NCI-H128 (cell line): ENCODE results near the gene LMO7.

Experiments used
- DNase-seq: peaks from one replicate; lab custom pipeline; 2025; ENCODE audit not compliant: unreplicated experiment; lab: John Stamatoyannopoulos, UW

Gene LMO7

GRCh38 chr13:75797239-75797638 lies 161.1 kb downstream of the LMO7 start:
- no peak for DNase-seq

DNA sequence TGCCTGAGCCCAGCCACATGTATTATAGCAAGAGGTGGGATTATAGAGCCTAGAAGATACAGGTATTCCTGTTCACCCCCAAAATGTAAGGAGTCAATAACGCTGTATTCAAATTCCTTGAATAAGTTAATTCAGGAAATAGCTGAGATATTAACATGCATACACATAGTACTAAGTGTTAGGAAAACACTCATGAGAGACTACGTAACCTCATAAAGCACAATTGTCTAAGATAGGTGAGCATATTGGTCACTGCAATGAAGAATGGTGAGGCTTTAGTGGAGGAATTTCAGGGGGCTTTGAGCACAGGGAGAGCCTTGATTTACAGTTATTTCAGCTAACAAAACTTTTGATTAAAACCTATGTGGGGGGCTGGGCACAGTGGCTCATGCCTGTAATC lies 161.6 kb downstream of the LMO7 start:
- no peak for DNase-seq

DNA sequence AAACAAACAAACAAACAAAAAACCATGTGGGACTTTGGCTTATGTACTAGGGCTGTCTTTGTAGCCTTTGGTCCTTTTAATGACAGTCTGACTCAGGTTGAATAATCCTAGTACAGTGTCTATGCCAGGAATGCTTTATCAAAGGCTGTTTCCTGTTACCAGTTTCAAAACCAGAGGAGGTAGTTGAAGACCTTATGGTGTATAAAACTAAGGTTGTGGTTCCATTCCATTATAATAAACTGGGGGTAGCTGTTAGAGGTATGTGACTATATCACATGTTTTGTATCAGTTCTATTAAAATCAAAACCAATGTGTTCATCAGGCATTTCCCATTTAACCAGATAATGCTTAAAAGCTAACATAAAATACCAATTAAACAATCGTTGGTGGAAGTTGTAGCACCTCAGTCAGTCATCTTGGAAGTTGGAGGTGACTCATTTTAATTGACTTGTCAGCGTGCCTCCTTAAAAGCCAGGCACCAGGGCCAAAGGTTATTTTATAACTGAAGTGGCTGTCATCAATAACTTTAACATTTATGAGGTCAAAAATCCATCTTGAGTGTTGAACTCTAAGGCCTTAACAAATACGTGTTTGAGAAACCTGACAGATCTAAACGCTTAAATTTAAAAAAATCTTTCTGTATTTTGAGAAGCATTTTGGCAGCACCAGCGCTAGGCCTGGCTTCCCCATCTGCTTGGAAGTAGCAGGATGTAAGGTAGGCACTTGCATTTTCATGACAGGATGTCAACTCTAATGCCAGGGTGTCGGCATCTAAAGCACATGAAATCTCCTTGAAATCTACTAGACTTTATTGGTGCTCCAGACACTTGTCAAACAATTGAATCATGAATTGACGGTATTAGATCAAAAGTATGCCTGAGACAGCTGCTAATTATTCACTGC lies 162.5 kb downstream of the LMO7 start:
- no peak for DNase-seq

GRCh38 chr13:75800545-75800944 lies 164.4 kb downstream of the LMO7 start:
- no peak for DNase-seq

GRCh38 chr13:75801388-75801945 lies 165.3 kb downstream of the LMO7 start:
- DNase-seq: no peak

DNA sequence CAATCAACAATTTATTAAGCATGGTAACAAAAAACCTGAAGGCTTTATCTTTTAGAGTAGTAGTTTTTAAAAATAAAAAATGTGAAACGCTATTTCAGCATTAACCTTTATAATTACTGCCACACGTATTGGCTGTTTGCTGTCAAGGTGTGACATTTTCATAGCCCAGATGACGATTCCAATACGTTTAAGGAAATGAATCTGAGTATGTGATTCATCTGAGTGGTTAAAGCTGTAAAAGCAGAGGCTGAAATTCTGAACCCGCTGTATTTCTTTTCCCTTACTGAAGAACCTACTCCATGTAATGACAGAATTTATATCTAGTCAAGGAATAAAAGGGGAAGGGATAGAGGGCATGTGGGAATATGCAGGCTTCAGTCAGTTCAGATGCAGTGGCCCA lies 166.0 kb downstream of the LMO7 start:
- no peak for DNase-seq

GRCh38 chr13:75803164-75803611 lies 167.1 kb downstream of the LMO7 start:
- no peak for DNase-seq

DNA sequence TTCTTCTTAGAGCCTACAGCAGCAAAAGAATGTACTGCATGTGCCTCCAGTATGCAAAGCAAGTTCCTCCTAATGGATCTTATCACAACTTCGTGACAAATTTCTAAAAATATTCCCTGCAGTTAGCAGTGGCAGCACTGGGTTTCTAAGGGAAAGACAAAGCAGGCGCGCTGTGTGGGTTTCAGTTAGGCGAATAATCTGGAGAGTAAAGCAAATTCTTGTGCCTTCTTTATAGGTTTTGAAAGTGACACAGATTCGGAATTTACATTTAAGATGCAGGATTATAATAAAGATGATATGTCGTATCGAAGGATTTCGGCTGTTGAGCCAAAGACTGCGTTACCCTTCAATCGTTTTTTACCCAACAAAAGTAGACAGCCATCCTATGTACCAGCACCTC lies 167.9 kb downstream of the LMO7 start:
- DNase-seq: no peak

DNA sequence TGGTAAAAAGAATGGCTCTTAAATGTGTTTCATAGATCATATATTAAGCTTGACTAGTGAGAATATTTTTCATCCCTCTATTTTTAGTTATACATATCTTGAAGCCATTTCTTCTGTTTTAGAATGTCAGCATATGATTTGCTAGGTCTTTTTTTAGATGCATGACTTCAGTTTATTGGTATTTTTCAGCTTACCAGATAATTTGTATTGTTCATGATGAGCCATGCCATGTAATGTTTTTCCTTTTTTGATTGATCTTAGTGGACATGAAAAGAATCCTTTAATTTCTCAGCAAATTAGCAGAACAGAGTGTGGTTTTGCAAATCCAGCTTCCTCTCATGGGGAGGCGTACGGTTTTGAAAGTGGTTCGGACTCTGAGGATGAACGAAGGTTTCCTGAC lies 168.5 kb downstream of the LMO7 start:
- DNase-seq: no peak

- DNase-seq: no peak
Observed at GRCh38 chr13:75806117-75806516, 170.0 kb downstream of the LMO7 start.

GRCh38 chr13:75811361-75811760 lies 175.2 kb downstream of the LMO7 start:
- DNase-seq: no peak

DNA sequence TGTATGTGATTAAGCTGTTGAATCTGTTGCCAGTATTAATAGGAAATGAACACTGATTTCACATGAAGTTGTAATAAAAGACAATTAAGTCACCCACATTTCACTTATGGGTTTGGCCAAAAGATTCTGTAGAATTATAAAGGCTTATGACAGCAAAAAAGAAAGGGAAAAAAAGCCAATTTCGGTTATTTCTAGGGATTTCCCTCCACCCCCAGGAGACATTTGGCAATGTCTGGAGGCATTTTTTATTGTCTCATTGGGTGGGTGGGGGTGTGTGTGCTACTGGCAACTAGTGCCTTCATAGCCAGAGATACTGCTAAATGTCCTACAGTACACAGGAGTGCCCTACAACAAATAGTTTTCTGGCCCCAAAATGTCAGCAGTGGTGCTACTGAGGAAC lies 175.7 kb downstream of the LMO7 start:
- DNase-seq: no peak

DNA sequence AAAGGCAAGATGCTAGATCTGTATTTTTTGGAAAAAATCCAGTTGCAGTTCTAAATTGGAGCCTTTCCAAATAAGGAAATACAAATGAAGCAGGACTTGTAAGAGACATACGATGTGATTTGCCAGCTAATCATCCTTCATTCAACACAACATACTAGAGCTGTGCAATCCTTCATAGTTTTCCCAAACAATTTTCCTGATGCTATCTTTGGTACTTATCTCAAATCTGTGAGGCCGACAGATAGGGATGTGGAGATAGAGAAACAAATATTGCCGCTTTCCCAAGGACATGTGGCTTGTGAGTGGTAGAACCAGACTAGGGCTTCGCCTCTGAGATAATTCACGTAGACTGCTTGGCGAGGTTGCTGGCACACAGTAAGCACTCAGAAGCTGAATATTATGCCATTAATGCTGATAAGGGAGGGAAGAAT lies 176.6 kb downstream of the LMO7 start:
- no peak for DNase-seq

GRCh38 chr13:75813323-75813722 lies 177.2 kb downstream of the LMO7 start:
- no peak for DNase-seq

GRCh38 chr13:75818179-75818967 lies 182.2 kb downstream of the LMO7 start:
- DNase-seq: no peak

- DNase-seq: no peak
Observed at GRCh38 chr13:75818968-75819225, 182.8 kb downstream of the LMO7 start.

- no peak for DNase-seq
Observed at GRCh38 chr13:75825161-75825560, 189.0 kb downstream of the LMO7 start.

DNA sequence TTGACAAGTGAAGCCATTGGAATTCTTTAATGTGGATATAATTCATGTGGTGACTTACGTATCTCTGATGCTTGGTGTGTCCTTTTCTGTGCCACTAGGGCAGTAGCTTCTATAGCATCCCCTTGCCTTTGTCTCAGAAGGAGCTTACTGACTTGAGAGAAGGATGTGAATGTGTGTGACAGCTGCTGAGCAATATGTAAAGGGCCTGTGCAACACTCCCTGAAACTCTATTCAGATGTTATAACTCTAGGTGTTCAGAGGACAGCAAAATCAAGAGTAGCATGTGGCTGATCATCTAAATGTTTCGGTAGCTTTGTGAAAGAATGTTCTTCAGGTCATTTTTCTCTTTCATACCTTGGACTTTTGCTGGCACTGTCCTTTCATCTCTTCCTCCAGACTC lies 189.5 kb downstream of the LMO7 start:
- DNase-seq: no peak

- DNase-seq: no peak
Observed at GRCh38 chr13:75826391-75826790, 190.3 kb downstream of the LMO7 start.

- no peak for DNase-seq
Observed at GRCh38 chr13:75829830-75830229, 193.7 kb downstream of the LMO7 start.

- no peak for DNase-seq
Observed at GRCh38 chr13:75830842-75831241, 194.7 kb downstream of the LMO7 start.

DNA sequence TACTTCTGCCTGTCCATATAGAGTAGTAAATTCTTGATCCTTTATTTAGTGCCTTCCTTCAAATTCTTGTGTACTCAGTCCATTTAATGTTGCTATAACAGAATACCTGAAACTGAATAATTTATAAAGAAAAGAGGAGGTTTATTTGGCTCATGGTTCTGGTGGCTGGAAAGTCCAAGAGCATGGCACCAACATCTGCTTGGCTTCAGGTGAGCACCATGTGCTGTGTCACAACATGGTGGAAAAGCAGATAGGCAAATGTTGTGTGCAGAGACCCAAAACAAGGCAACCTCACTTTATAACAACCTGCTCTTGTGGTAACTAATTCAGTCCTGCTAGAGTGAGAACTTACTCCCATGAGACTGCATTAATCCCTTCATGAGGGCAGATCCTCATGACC lies 195.3 kb downstream of the LMO7 start:
- DNase-seq: no peak
